HCT116 (cell line): ENCODE results near the gene HBP1. TPM values are rescaled to one million over a fixed set of nuclear protein-coding genes. Genes with fewer than 3 reads are reported as not detected.

Experiments used
- ATAC-seq: fragments of 200-7000 bp; cut with Tn5 transposase; 2 replicates; pipeline ENCODE4 v1.9.1; 2020; ENCODE audit warnings: mild to moderate bottlenecking, moderate library complexity
- BruUV-seq: library from RNA; stranded (reverse); fragments of 400-500 nt; replicated peaks from 2 replicates; lab custom pipeline; 2021; lab: Mats Ljungman, UMichigan
- CTCF ChIA-PET: fragments of 300-600 bp; sonication (Branson Sonifier 250); formaldehyde crosslinking; loops from one replicate; lab custom pipeline; 2021; ENCODE audit warnings: antibody characterized with exemption; lab: Charles Lee
- POLR2A ChIA-PET: fragments of 300-600, 350-600 bp; sonication (Branson Sonifier 250); formaldehyde crosslinking; loops from one replicate; lab custom pipeline; 2021; ENCODE audit warnings: antibody characterized with exemption; lab: Charles Lee
- RAD21 ChIA-PET, 2 experiments: fragments of 300-600 bp; sonication (Branson Sonifier 250); formaldehyde crosslinking; loops; one replicate each; lab custom pipeline; 2023; ENCODE audit warnings: low total read pairs in 2 of 2; ENCODE audit not compliant: uncharacterized antibody in 2 of 2, unreplicated experiment in 2 of 2, low non-redundant PET in 1 of 2; lab: Charles Lee
- DNase-seq: peaks from one replicate; pipeline ENCODE4 v3.0.0-alpha.2; 2010; ENCODE audit warnings: low read depth, low spot score
- H2AFZ ChIP-seq: fragments of 200-600 bp; shearing (Covaris generic), sonication (generic); 2 replicates; pipeline ENCODE4 v1.6.1; 2017; ENCODE audit warnings: low read depth, mixed run types, mixed read lengths, antibody characterized with exemption, low read length; ENCODE audit not compliant: poor library complexity, severe bottlenecking
- H3K27ac ChIP-seq: 2 replicates; pipeline ENCODE4 v1.5.1; 2012; ENCODE audit warnings: low read depth, low read length
- H3K27me3 ChIP-seq: fragments of 200-600 bp; sonication (generic); 2 replicates; pipeline ENCODE4 v1.6.1; 2016; ENCODE audit warnings: mixed run types, low read length, mixed read lengths; ENCODE audit not compliant: insufficient read depth
- H3K36me3 ChIP-seq, 2 experiments: fragments of 200-500 bp in 1 of 2; fragments of 200-600 bp in 1 of 2; sonication (Bioruptor generic) in 1 of 2; sonication (generic) in 1 of 2; 2 replicates each; pipeline versions ENCODE4 v1.5.1 to v1.6.1; 2014 to 2016; ENCODE audit warnings: low read length in 2 of 2, inconsistent platforms in 1 of 2, mixed read lengths in 1 of 2, mixed run types in 1 of 2; ENCODE audit not compliant: insufficient read depth in 2 of 2, control insufficient read depth in 1 of 2
- H3K4me1 ChIP-seq, 2 experiments: fragments of 200-600 bp in 1 of 2; sonication (generic) in 1 of 2; 2 replicates each; pipeline versions ENCODE4 v1.5.1 to v1.6.1; 2012 to 2017; ENCODE audit warnings: low read length in 2 of 2, inconsistent platforms in 1 of 2, mild to moderate bottlenecking in 1 of 2, mixed read lengths in 1 of 2, mixed run types in 1 of 2, moderate library complexity in 1 of 2; ENCODE audit not compliant: insufficient read depth in 2 of 2, control insufficient read depth in 1 of 2
- H3K4me2 ChIP-seq: fragments of 200-600 bp; sonication (generic); 2 replicates; pipeline ENCODE4 v1.6.1; 2017; ENCODE audit warnings: mixed run types, low read length, mixed read lengths
- H3K4me3 ChIP-seq, 2 experiments: fragments of 200-600 bp in 1 of 2; sonication (generic) in 1 of 2; replicated peaks in 1 of 2; 2 replicates each; pipeline ENCODE4 v1.5.1; 2011 to 2016; ENCODE audit warnings: low read length in 2 of 2, control low read depth in 1 of 2, low read depth in 1 of 2, mild to moderate bottlenecking in 1 of 2, mixed read lengths in 1 of 2, mixed run types in 1 of 2
- H3K79me2 ChIP-seq: fragments of 200-600 bp; sonication (generic); 2 replicates; pipeline ENCODE4 v1.6.1; 2017; ENCODE audit warnings: mild to moderate bottlenecking, mixed run types, low read length, moderate library complexity, mixed read lengths; ENCODE audit not compliant: insufficient read depth
- H3K9ac ChIP-seq: fragments of 200-600 bp; sonication (generic); 2 replicates; pipeline ENCODE4 v1.6.1; 2016; ENCODE audit warnings: low read length, mixed read lengths
- H3K9me2 ChIP-seq: fragments of 200-600 bp; sonication (generic), shearing (Covaris generic); 2 replicates; pipeline ENCODE4 v1.6.1; 2017; ENCODE audit warnings: mixed run types, mild to moderate bottlenecking, moderate library complexity; ENCODE audit not compliant: insufficient read depth
- H3K9me3 ChIP-seq, 2 experiments: fragments of 200-500 bp in 1 of 2; fragments of 200-600 bp in 1 of 2; sonication (Bioruptor generic) in 1 of 2; sonication (generic) in 1 of 2; 2 replicates each; pipeline ENCODE4 v1.6.1; 2014 to 2017; ENCODE audit warnings: low read length in 2 of 2, mixed read lengths in 2 of 2, inconsistent platforms in 1 of 2, low read depth in 1 of 2, mild to moderate bottlenecking in 1 of 2, mixed run types in 1 of 2, moderate library complexity in 1 of 2; ENCODE audit not compliant: control insufficient read depth in 1 of 2, insufficient read depth in 1 of 2
- H4K20me1 ChIP-seq: fragments of 200-600 bp; sonication (generic), shearing (Covaris generic); 2 replicates; pipeline ENCODE4 v1.6.1; 2017; ENCODE audit warnings: mixed run types, mild to moderate bottlenecking, moderate library complexity; ENCODE audit not compliant: insufficient read depth
- ATF3 ChIP-seq: IDR thresholded peaks from 2 replicates; pipeline ENCODE4 v1.6.1; 2012
- CEBPB ChIP-seq: IDR thresholded peaks from 2 replicates; pipeline ENCODE4 v1.6.1; 2012; ENCODE audit warnings: low read depth
- CTCF ChIP-seq, 3 experiments: fragments of 200-600 bp in 1 of 3; sonication (generic) in 1 of 3; IDR thresholded peaks in 2 of 3; conservative IDR thresholded peaks in 1 of 3; 2 replicates each; pipeline ENCODE4 v1.5.1; 2012 to 2017; ENCODE audit warnings: low read depth in 2 of 3, low read length in 2 of 3, antibody characterized with exemption in 1 of 3, borderline replicate concordance in 1 of 3, control low read depth in 1 of 3, mild to moderate bottlenecking in 1 of 3, mixed read lengths in 1 of 3, mixed run types in 1 of 3, moderate library complexity in 1 of 3; ENCODE audit not compliant: insufficient read depth in 1 of 3
- EGR1 ChIP-seq: IDR thresholded peaks from 2 replicates; pipeline ENCODE4 v1.6.1; 2012; ENCODE audit warnings: low read depth
- EZH2 ChIP-seq: fragments of 200-600 bp; sonication (generic); IDR thresholded peaks from 2 replicates; pipeline ENCODE4 v1.6.1; 2017; ENCODE audit warnings: antibody characterized with exemption, mixed run types
- JUND ChIP-seq: IDR thresholded peaks from 2 replicates; pipeline ENCODE4 v1.6.1; 2012
- POLR2A ChIP-seq: IDR thresholded peaks from 2 replicates; pipeline ENCODE4 v1.7.0; 2011; ENCODE audit warnings: borderline replicate concordance; ENCODE audit not compliant: insufficient read depth, insufficient read length; ENCODE audit errors: extremely low read depth
- POLR2AphosphoS5 ChIP-seq: IDR thresholded peaks from 2 replicates; pipeline ENCODE4 v1.6.1; 2011; ENCODE audit warnings: mild to moderate bottlenecking, low read depth, low read length, moderate library complexity
- RAD21 ChIP-seq: IDR thresholded peaks from 2 replicates; pipeline ENCODE4 v1.6.1; 2012; ENCODE audit warnings: low read depth, mild to moderate bottlenecking
- REST ChIP-seq: IDR thresholded peaks from 2 replicates; pipeline ENCODE4 v1.6.1; 2012; ENCODE audit warnings: low read depth
- SIN3A ChIP-seq: IDR thresholded peaks from 2 replicates; pipeline ENCODE4 v1.6.1; 2012; ENCODE audit warnings: low read depth
- TCF7L2 ChIP-seq: IDR thresholded peaks from 2 replicates; pipeline ENCODE4 v1.7.0; 2011; ENCODE audit warnings: borderline replicate concordance, inconsistent platforms; ENCODE audit not compliant: insufficient read depth, insufficient read length; ENCODE audit errors: extremely low read depth
- YY1 ChIP-seq: IDR thresholded peaks from 2 replicates; pipeline ENCODE4 v1.6.1; 2011; ENCODE audit warnings: low read length, low read depth, moderate library complexity, mild to moderate bottlenecking; ENCODE audit not compliant: insufficient replicate concordance; ENCODE audit errors: extremely low read depth
- ZBTB33 ChIP-seq: IDR thresholded peaks from 2 replicates; pipeline ENCODE4 v1.6.1; 2011; ENCODE audit warnings: mild to moderate bottlenecking, low read length, moderate library complexity; ENCODE audit not compliant: insufficient replicate concordance; ENCODE audit errors: extremely low read depth
- ZFX ChIP-seq: fragments of 450-650 bp; IDR thresholded peaks from 2 replicates; pipeline ENCODE4 v1.6.1; 2017
- ZNF274 ChIP-seq: fragments of 200-500 bp; sonication (Bioruptor generic); IDR thresholded peaks from 2 replicates; pipeline ENCODE4 v1.6.1; 2014; ENCODE audit warnings: mild to moderate bottlenecking, low read depth, low read length, inconsistent platforms
- intact Hi-C: fragments of 100-400 bp; cut with micrococcal nuclease; formaldehyde crosslinking; loops from 2 replicates; pipeline ENCODE4 v1.10.0; 2022
- total RNA-seq: library from RNA; stranded (reverse); gene quantifications from one replicate; pipeline ENCODE4 v1.2.1, GENCODE V29; 2021; ENCODE audit not compliant: unreplicated experiment

HBP1 gene
- total RNA-seq, 1 experiment from 2014 or later, result 24.3 TPM

GRCh38 chr7:107169120-107170050, 582 bp downstream of the HBP1 start:
- CTCF ChIA-PET, result interaction anchor here (0.7 to 2.3 kb wide), 9 partner anchors 8 to 710 kb away, joined by 3 to 17 read pairs (median 5); partner anchors contain the start of gene CBLL1
- Histone ChIP-seq H2AFZ (peak overlapping the region; percentile 42), H3K4me1 (peaks cover 5 to 18% of the 10 kb centered on the region in 2 experiments; a peak in 3 of 4 replicates)
- TF ChIP-seq ZBTB33 (no peak), ZFX (peak; percentile 31; the same call in 1 of the 2 replicates), CTCF (IDR thresholded peaks at IDR 0.05 in 2 of 3, conservative IDR thresholded peaks at IDR 0.05 in 1 of 3; ENCODE audit: borderline replicate concordance in 1 of 3, insufficient read depth in 1 of 3, low read depth in 2 of 3, low read length in 2 of 3) (no peak), EGR1 (no peak; the same call in 1 of the 2 replicates), POLR2A (peak; percentile 43), ZNF274 (no peak), JUND (no peak; the same call in 1 of the 2 replicates), SIN3A (peak; percentile 91), TCF7L2 (peak; percentile 53), EZH2 (no peak), ATF3 (no peak), RAD21 (no peak), POLR2AphosphoS5 (peak; percentile 81), REST (no peak), CEBPB (peak; percentile 92), YY1 (peak; percentile 74)

More at GRCh38 chr7:107169120-107170050, 582 bp downstream of the HBP1 start:
- DNase-seq (peak; percentile 92), ATAC-seq (peak; percentile 63)
- peak overlapping the region; percentile 57 for H3K27ac ChIP-seq
- H3K9me3 ChIP-seq, result no peaks in the 10 kb centered on the region
- RAD21 ChIA-PET, result interaction anchor here in 1 of 2 experiments (1.0 kb wide), 1 partner anchor 22 kb away, joined by 3 read pairs; no protein-coding TSS in a partner anchor
- H4K20me1 ChIP-seq, result no peaks in the 10 kb centered on the region
- intact Hi-C loops, result loop anchor here (5.0 kb wide), 1 partner anchor 507 kb away; the partner anchor contains the start of gene CCDC71L
- H3K36me3 ChIP-seq, result no peaks in the 10 kb centered on the region
- peak overlapping the region; percentile 75 for H3K9ac ChIP-seq
- no peaks in the 10 kb centered on the region for H3K9me2 ChIP-seq
- BruUV-seq, result no TSS peak
- peak overlapping the region; percentile 88 for H3K4me2 ChIP-seq
- peak overlapping the region; percentile 70 to 75 for H3K4me3 ChIP-seq
- H3K27me3 ChIP-seq, result no peaks in the 10 kb centered on the region
- peaks cover 39% of the 10 kb centered on the region for H3K79me2 ChIP-seq
- POLR2A ChIA-PET, result interaction anchor here (0.6 to 2.4 kb wide), 8 partner anchors 11 to 711 kb away, joined by 3 to 11 read pairs (median 4); no protein-coding TSS in a partner anchor
